ENCODE results near the gene HEG1. TPM values are rescaled to one million over a fixed set of nuclear protein-coding genes. Genes with fewer than 3 reads are reported as not detected.

HEG1 gene
- total RNA-seq, 1 experiment from 2014 or later = 34.3 TPM

DNA sequence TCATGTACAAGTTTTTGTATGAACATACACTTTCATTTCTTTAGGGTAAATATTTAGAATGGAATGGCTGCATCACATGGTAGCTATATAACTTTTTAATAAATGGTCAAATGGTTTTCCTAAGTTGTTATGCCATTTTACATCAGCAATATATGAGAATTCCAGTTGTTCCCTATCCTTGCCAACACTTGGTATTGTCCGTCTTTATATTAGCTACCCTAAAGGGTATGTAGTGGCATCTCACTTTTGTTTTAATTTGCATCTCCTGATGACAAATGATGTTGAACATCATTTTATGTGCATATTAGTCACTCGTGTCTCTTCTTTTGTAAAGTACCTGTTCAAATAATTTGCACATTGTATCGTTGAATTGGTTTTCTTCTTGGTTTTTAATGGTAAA, 118.7 kb downstream of the HEG1 start:
- no TSS peak for BruUV-seq (replicated peaks)
- intact Hi-C loops (cut with micrococcal nuclease; ENCODE audit: unreplicated experiment) = no loop called here
- Histone ChIP-seq H3K4me3 (ENCODE audit: low read depth, low read length, poor library complexity, severe bottlenecking) (no peak overlapping the region), H3K27me3 (replicated peaks; ENCODE audit: insufficient read depth, low read depth, low read length, poor library complexity) (no peaks in the 10 kb centered on the region), H3K4me1 (ENCODE audit: insufficient read depth, low read length, poor library complexity, severe bottlenecking) (peaks cover 6% of the 10 kb centered on the region), H3K36me3 (ENCODE audit: insufficient read depth, low read length, poor library complexity, severe bottlenecking) (no peaks in the 10 kb centered on the region), H3K9me3 (ENCODE audit: low read depth, low read length, poor library complexity, severe bottlenecking) (no peaks in the 10 kb centered on the region), H3K27ac (ENCODE audit: low read depth, low read length, poor library complexity, severe bottlenecking) (no peak overlapping the region)
- no peak for TF ChIP-seq EZH2 (IDR thresholded peaks at IDR 0.05; ENCODE audit: borderline replicate concordance, low read depth, low read length, poor library complexity, severe bottlenecking)
- TF ChIP-seq, protein P1, sequence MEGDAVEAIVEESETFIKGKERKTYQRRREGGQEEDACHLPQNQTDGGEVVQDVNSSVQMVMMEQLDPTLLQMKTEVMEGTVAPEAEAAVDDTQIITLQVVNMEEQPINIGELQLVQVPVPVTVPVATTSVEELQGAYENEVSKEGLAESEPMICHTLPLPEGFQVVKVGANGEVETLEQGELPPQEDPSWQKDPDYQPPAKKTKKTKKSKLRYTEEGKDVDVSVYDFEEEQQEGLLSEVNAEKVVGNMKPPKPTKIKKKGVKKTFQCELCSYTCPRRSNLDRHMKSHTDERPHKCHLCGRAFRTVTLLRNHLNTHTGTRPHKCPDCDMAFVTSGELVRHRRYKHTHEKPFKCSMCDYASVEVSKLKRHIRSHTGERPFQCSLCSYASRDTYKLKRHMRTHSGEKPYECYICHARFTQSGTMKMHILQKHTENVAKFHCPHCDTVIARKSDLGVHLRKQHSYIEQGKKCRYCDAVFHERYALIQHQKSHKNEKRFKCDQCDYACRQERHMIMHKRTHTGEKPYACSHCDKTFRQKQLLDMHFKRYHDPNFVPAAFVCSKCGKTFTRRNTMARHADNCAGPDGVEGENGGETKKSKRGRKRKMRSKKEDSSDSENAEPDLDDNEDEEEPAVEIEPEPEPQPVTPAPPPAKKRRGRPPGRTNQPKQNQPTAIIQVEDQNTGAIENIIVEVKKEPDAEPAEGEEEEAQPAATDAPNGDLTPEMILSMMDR (conservative IDR thresholded peaks at IDR 0.05; ENCODE audit: low read depth, low read length) = no peak
- DNase-seq (ENCODE audit: low spot score) = no peak
- ChIA-PET POLR2A (ENCODE audit: low non-redundant PET) (no interaction called here), CTCF (no interaction called here)

GRCh38 chr3:124935794-124936542, 119.8 kb downstream of the HEG1 start:
- no TSS peak for BruUV-seq (replicated peaks)
- no peak for DNase-seq (ENCODE audit: low spot score)
- Histone ChIP-seq H3K4me1 (ENCODE audit: insufficient read depth, low read length, poor library complexity, severe bottlenecking) (peaks cover 6% of the 10 kb centered on the region), H3K9me3 (ENCODE audit: low read depth, low read length, poor library complexity, severe bottlenecking) (no peaks in the 10 kb centered on the region), H3K27me3 (replicated peaks; ENCODE audit: insufficient read depth, low read depth, low read length, poor library complexity) (no peaks in the 10 kb centered on the region), H3K4me3 (ENCODE audit: low read depth, low read length, poor library complexity, severe bottlenecking) (no peak overlapping the region), H3K27ac (ENCODE audit: low read depth, low read length, poor library complexity, severe bottlenecking) (no peak overlapping the region), H3K36me3 (ENCODE audit: insufficient read depth, low read length, poor library complexity, severe bottlenecking) (no peaks in the 10 kb centered on the region)
- ChIA-PET CTCF (no interaction called here), POLR2A (ENCODE audit: low non-redundant PET) (no interaction called here)
- TF ChIP-seq EZH2 (IDR thresholded peaks at IDR 0.05; ENCODE audit: borderline replicate concordance, low read depth, low read length, poor library complexity, severe bottlenecking) = no peak
- TF ChIP-seq, protein P1 (conservative IDR thresholded peaks at IDR 0.05; ENCODE audit: low read depth, low read length) = no peak
- intact Hi-C loops (cut with micrococcal nuclease; ENCODE audit: unreplicated experiment) = no loop called here

DNA sequence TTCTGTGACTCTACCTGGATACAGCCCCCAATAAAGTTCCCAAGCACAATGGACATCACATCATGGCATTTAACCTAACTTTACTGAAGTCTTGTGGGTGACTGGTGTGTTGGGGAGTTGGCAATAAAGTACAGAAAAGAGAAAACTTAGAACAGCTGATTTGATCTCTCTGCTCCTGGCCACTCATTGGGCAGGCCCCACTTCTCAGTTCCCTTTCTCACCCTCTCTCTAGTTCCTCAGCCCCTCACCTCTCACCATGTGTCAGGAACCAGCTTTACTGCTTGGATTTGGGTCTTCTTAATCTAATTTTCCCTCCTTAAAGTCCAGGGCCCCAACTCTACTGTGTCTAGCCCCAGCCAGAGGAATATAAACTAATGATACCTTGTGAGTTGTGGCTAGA, 120.5 kb downstream of the HEG1 start:
- H3K27me3 ChIP-seq (replicated peaks; ENCODE audit: insufficient read depth, low read depth, low read length, poor library complexity) = no peaks in the 10 kb centered on the region
- ChIA-PET CTCF (no interaction called here), POLR2A (ENCODE audit: low non-redundant PET) (no interaction called here)
- no peak for DNase-seq (ENCODE audit: low spot score)
- intact Hi-C loops (cut with micrococcal nuclease; ENCODE audit: unreplicated experiment) = no loop called here
- H3K4me1 ChIP-seq (ENCODE audit: insufficient read depth, low read length, poor library complexity, severe bottlenecking) = peaks cover 6% of the 10 kb centered on the region
- no peak overlapping the region for H3K27ac ChIP-seq (ENCODE audit: low read depth, low read length, poor library complexity, severe bottlenecking)
- H3K36me3 ChIP-seq (ENCODE audit: insufficient read depth, low read length, poor library complexity, severe bottlenecking) = no peaks in the 10 kb centered on the region
- no peak overlapping the region for H3K4me3 ChIP-seq (ENCODE audit: low read depth, low read length, poor library complexity, severe bottlenecking)
- TF ChIP-seq, protein P1 (conservative IDR thresholded peaks at IDR 0.05; ENCODE audit: low read depth, low read length) = no peak
- TF ChIP-seq EZH2 (IDR thresholded peaks at IDR 0.05; ENCODE audit: borderline replicate concordance, low read depth, low read length, poor library complexity, severe bottlenecking) = no peak
- no peaks in the 10 kb centered on the region for H3K9me3 ChIP-seq (ENCODE audit: low read depth, low read length, poor library complexity, severe bottlenecking)
- BruUV-seq (replicated peaks) = no TSS peak

Data from A673 (cell line).